Activated T-cell treated with anti-CD3 and anti-CD28 coated beads, Interleukin-2, amount 50 U/mL, for 24 hours (primary cell): Measurements from ENCODE around the gene HK3.

ENCODE experiments used
- DNase-seq: peaks from one replicate; pipeline ENCODE4 v3.0.0-alpha.2; 2020
- H3K27ac Mint-ChIP-seq: 2 replicates; pipeline ENCODE4 v1.8.0; 2020; ENCODE audit warnings: mild to moderate bottlenecking, mixed read lengths
- H3K27me3 Mint-ChIP-seq: 2 replicates; pipeline ENCODE4 v1.8.0; 2020; ENCODE audit warnings: mixed read lengths
- H3K36me3 Mint-ChIP-seq: 2 replicates; pipeline ENCODE4 v1.8.0; 2020; ENCODE audit warnings: low read depth, mixed read lengths
- H3K4me1 Mint-ChIP-seq: 2 replicates; pipeline ENCODE4 v1.8.0; 2020; ENCODE audit warnings: low read depth, mixed read lengths
- H3K4me3 Mint-ChIP-seq: 2 replicates; pipeline ENCODE4 v1.8.0; 2020; ENCODE audit warnings: mild to moderate bottlenecking, moderate library complexity, mixed read lengths
- H3K9me3 Mint-ChIP-seq: 2 replicates; pipeline ENCODE4 v1.8.0; 2020; ENCODE audit warnings: mixed read lengths

Gene HK3

DNA sequence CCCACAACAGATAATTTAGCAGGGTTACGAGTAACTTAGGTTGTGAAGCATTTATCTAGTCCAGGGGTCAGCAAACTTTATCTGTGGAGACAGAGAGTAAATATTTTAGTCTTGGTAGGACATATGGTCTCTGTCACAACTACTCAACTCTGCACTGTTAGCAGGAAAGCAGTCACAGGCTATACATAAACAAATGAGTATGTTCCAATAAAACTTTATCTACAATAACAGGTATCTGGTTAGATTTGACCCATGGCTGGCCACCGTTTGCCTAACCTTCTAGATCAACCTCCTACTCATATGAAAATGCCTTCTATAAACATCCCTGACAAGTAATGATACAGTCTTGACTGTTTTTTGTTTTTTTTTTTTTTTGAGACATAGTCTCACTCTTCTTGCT lies 13.0 kb upstream of the HK3 start:
- DNase-seq: no peak
- H3K9me3 Mint-ChIP-seq: no peaks in the 10 kb centered on the region
- H3K36me3 Mint-ChIP-seq: peaks cover 86% of the 10 kb centered on the region
- H3K4me1 Mint-ChIP-seq: peaks cover 34% of the 10 kb centered on the region
- H3K4me3 Mint-ChIP-seq: no peak overlapping the region
- no peaks in the 10 kb centered on the region for H3K27me3 Mint-ChIP-seq
- H3K27ac Mint-ChIP-seq: peak overlapping the region; percentile 50

DNA sequence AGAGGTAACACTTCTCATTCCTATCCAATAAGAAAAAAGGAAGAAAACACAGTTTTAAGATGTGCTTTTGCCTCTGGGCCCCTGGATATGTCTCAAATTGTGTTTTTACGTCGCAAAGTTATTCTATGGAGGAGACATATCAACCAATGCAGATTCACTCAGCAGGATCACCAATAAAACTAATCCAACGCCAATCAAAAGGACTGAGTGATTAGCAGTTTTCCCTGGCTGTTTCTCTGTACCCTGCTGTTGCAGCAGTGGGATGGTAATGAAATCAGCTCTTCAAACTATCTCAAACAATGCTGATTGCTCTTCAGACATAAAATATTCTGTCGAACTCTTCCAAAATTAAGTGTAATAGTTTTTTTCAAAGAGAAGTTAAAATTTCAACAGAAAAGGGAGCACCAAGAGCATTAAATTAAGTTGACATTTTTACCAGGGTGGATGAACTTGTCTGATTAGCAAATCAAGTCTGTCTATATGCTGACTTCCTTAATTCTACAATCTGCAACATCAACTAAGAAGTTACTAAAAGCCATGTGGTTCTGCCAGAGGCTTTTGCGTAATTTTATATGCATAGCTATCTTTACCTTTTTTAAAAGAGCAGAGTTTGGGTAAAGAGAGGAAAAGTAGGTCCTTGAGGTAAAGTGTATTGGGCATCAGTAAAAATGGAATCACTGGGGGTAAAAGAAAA lies 9.7 kb upstream of the HK3 start:
- no peak for DNase-seq
- Mint-ChIP-seq H3K4me1 (peaks cover 18% of the 10 kb centered on the region), H3K27me3 (no peaks in the 10 kb centered on the region), H3K9me3 (no peaks in the 10 kb centered on the region), H3K36me3 (peaks cover 91% of the 10 kb centered on the region), H3K27ac (peak overlapping the region; percentile 37), H3K4me3 (no peak overlapping the region)

DNA sequence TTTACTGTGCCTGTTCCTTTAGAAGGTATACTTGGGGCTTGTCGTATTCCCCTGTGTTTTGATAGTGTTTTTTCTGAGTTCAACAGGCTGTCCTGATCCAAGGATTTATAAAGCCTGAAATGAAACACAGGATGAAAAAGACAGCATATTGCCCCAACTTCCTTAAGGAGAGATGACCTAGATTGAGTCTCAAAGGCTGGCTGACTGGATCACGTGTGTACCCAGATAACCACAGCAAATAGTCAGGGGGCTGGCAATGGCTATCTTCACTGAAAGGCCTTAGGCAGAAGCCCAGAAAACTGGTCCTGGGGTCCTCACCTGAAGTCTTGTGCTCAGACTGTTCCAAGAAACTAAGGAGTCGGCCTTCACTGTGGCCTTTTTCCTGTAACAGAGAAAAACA lies 7.7 kb upstream of the HK3 start:
- Mint-ChIP-seq H3K4me1 (peaks cover 33% of the 10 kb centered on the region), H3K27ac (no peak overlapping the region), H3K27me3 (no peaks in the 10 kb centered on the region), H3K4me3 (no peak overlapping the region), H3K9me3 (no peaks in the 10 kb centered on the region), H3K36me3 (peaks cover 93% of the 10 kb centered on the region)
- DNase-seq: no peak

DNA sequence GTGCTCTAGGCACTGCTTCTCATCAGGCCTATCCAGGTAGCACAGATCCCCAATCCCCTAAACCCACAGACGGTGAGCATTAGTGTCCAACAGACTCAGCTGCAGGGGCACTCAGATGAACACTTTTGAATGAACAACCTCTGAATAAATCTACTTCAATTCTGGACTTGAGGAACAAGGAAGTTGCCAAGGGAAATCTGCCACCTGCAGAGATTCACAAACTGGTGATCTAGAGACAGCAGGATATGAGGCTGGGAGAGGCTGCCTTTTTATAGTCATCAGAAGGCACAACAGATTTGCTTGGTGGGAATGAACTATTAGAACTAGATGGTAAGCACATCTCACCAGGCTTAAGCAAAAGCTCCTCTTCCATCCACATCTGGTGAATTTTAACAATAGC lies 7.0 kb upstream of the HK3 start:
- H3K27me3 Mint-ChIP-seq: no peaks in the 10 kb centered on the region
- H3K4me3 Mint-ChIP-seq: no peak overlapping the region
- peaks cover 34% of the 10 kb centered on the region for H3K4me1 Mint-ChIP-seq
- no peaks in the 10 kb centered on the region for H3K9me3 Mint-ChIP-seq
- peaks cover 94% of the 10 kb centered on the region for H3K36me3 Mint-ChIP-seq
- DNase-seq: no peak
- peak overlapping the region; percentile 82 for H3K27ac Mint-ChIP-seq

DNA sequence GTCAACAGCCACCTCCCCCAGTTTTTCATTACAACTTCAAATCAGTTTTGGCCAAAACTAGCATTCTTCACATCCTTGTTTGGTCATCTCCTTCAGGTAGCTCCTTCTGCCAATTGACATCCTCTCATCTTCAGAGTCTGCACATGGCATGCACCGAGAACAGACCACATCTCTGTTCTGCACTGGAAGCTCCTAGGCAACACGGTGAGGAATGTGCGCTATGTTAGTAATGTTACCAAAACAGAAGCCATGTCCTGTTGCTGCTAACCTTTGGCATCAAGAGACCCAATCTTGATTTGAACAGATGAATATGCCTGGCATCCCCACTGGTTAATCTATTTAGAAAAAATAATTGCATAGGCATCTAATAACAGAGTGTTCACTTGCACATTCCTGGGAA lies 5.1 kb upstream of the HK3 start:
- no peak for DNase-seq
- no peak overlapping the region for H3K4me3 Mint-ChIP-seq
- peaks cover 38% of the 10 kb centered on the region for H3K4me1 Mint-ChIP-seq
- no peaks in the 10 kb centered on the region for H3K9me3 Mint-ChIP-seq
- peaks cover 89% of the 10 kb centered on the region for H3K36me3 Mint-ChIP-seq
- peak overlapping the region; percentile 3 for H3K27ac Mint-ChIP-seq
- no peaks in the 10 kb centered on the region for H3K27me3 Mint-ChIP-seq

DNA sequence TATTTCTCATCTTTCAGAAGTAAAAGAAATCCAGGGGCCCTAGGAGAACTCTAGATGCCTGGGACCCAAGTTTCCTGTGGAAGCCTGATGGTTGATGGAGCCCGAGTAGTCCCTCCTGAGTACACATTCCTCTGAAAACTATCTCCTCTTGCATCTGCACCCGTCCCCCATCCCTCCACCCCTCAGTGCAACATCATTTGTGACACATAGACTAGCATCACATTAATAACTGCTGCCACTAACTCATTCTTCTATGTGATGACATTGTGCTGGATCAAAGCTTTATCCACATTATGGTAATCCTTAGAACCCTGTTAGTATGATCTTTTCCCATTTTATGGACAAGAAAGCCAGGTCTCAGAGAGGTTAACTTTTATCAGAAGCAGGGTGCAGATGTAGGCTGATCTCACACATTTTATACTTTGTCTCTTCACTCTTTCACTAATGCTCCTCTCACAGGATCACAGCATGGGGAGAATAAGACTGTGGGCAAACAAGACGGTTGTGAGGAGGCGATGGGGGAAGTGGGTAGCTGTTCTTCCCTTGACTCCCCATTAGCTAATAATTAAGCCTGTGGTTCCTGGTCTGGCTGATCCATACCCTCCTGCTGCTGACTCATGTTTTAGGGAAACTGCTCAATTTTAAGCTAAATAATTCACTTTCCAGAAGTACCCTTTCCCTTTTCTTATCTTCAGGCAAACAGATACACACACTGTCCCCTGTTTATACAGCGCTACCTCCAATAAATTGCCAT lies 3.9 kb upstream of the HK3 start:
- H3K4me3 Mint-ChIP-seq: no peak overlapping the region
- H3K27ac Mint-ChIP-seq: peak overlapping the region; percentile 86
- no peaks in the 10 kb centered on the region for H3K9me3 Mint-ChIP-seq
- H3K4me1 Mint-ChIP-seq: peaks cover 42% of the 10 kb centered on the region
- no peak for DNase-seq
- peaks cover 77% of the 10 kb centered on the region for H3K36me3 Mint-ChIP-seq
- no peaks in the 10 kb centered on the region for H3K27me3 Mint-ChIP-seq

DNA sequence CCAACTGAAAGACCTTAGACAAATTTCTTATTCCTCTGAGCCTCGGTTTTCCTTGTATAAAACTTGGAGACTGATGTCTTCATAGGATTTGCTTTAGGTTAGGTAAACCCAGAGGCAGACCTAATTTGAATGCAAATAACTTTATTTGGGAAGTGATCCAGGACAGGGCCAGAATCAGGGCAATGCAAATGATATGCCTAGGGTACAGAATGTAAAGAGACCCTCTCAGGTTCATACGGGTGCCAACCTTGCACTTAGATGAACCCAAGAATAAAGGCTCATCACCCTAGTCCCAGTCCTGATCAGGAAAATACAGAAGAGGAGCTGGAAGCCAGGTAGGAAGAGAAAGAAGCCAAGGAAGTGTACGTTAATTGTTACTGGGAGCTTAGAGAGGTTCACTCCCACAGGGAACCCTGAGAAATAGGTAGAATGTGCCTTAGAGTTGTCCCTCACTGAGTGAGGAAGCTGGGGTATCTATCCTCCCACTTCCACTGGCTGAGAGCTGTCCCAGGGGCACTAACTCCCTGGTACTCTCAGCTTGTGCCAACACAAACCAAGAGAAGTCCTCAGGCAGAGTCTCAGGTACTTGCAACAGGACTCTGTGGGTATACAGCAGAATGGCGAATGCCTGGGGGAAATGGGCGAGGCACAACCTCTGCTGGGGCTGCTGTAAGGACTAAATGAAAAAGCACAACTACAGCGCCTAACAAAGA lies 3.1 kb upstream of the HK3 start:
- H3K4me1 Mint-ChIP-seq: peaks cover 44% of the 10 kb centered on the region

DNA sequence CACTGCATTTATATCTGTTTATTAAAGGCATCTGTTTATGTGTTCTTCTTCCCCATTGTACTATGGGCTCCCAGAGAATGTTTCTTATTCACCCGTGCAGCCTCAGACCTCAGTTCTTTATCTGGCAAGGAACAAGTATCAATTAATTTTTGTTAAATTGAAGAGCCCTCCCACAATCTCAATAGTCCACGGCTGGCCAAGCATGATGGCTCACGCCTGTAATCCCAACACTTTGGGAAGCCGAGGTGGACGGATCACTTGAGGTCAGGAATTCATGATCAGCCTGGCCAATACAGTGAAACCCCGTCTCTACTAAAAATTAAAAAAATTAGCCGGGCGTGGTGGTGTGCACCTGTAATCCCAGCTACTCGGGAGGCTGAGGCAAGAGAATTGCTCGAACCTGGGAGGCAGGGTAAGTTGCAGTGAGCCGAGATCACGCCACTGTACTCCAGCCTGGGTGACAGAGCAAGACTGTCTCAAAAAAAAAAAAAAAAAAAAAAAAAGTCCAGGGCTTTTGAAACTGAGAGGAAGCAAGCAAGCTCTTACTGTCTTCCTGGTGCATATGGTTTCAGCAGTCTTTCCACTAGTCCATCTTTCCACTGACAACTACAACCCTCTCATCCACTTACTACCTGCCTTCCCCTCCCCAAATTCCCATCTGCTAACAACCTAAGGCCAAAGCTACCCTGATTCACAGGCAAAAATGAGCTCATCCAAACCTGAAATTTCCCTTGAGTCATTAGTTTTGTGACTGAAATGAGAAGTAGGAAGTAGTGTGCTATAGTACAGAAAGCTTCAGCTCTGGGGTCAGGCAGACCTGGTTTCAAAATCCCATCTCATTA lies 2.3 kb upstream of the HK3 start:
- H3K36me3 Mint-ChIP-seq: peaks cover 61% of the 10 kb centered on the region
- H3K4me3 Mint-ChIP-seq: no peak overlapping the region

More for the DNA sequence above, 3.1 kb upstream of the HK3 start:
- Mint-ChIP-seq H3K4me3 (no peak overlapping the region), H3K36me3 (peaks cover 69% of the 10 kb centered on the region), H3K27me3 (no peaks in the 10 kb centered on the region), H3K9me3 (no peaks in the 10 kb centered on the region), H3K27ac (peak overlapping the region; percentile 86)
- no peak for DNase-seq

DNA sequence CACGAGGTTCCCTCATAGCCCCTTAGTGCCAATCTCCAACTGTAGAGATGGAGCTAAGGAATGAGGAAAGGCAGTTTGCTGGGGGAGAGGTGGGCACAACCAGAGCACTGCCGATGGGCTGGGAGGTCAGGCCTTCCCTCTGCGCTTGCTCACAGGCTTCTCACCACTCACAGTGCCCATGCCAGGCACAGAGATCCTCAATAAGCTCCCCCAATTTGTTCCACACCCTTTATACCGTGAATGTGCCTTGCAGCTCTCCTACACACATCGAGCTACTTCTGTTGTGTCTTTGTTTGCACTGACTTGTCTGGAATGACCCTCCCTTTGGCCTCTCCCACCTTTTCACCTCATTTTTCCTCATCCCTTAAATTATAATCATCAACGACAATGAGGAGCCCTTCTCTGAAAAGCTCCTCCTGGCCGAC lies 1.6 kb upstream of the HK3 start:
- Mint-ChIP-seq H3K4me1 (peaks cover 48% of the 10 kb centered on the region), H3K36me3 (peaks cover 55% of the 10 kb centered on the region), H3K4me3 (no peak overlapping the region), H3K27me3 (no peaks in the 10 kb centered on the region), H3K9me3 (no peaks in the 10 kb centered on the region), H3K27ac (peak overlapping the region; percentile 86)
- DNase-seq: no peak

More for the DNA sequence above, 2.3 kb upstream of the HK3 start:
- DNase-seq: no peak
- Mint-ChIP-seq H3K27ac (peak overlapping the region; percentile 86), H3K4me1 (peaks cover 47% of the 10 kb centered on the region), H3K27me3 (no peaks in the 10 kb centered on the region), H3K9me3 (no peaks in the 10 kb centered on the region)

DNA sequence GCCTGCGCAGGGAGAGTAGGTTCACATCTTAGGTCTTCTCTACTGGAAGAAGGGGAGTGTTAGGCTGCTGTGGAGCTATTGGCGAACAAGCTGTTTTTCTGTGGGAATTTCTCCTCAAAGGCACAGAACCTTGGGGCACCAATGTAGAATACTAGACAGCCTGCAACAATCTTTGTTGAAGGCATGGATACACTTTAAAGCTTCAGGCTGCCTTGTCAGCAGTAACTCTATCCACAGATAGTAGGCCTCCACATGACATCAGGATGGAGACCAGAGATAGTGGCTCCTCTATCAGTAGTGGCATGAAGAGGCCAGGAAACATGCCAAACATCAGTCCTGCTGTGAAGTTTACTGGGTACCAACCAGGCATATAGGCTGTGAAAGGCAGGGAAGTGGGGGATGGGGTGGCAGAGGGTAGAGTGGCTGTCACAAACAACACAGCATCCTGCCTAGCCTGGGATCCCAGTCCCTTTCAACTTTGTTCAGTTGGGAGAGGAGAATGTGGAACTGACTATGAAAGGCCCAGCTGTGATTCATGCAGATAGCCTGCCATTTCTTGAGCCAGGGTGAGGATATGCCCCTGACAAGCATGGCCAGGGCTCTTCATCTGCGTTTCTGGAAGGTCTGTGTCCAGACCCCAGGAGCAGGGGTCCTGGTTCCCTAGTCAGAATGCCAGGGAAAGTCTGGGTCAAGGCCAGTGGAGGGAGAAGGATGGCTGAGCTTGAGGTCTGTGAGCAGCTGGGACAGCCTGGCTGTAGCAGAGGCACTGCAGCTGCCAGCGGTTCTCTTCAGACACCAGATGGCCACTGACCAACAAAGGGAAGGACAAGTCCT lies 1.0 kb upstream of the HK3 start:
- Mint-ChIP-seq H3K9me3 (no peaks in the 10 kb centered on the region), H3K4me1 (peaks cover 48% of the 10 kb centered on the region), H3K27me3 (no peaks in the 10 kb centered on the region), H3K36me3 (peaks cover 48% of the 10 kb centered on the region), H3K4me3 (no peak overlapping the region), H3K27ac (peak overlapping the region; percentile 86)
- no peak for DNase-seq

DNA sequence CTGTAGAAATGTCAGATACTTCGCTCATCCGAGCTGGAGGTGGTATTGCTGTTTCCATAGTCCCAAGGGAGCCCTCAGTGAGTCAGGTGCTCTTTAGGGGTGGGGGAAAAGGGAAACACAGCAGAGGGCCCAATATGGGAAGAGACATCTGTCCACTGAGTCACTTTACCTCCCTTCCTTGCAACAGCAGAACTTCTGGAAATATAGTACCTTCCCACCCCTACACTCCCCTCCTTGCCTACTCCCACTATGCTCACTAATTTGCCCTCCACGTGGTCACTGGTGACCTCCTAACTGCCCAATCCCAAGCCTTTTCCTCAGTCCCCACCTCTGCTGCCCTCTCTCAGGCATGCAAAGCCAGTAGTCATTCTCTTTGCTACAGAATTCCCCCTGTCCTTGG lies 1.9 kb downstream of the HK3 start:
- Mint-ChIP-seq H3K4me1 (peaks cover 37% of the 10 kb centered on the region), H3K27me3 (no peaks in the 10 kb centered on the region), H3K27ac (no peak overlapping the region), H3K4me3 (no peak overlapping the region), H3K9me3 (no peaks in the 10 kb centered on the region), H3K36me3 (peaks cover 24% of the 10 kb centered on the region)
- peak; percentile 20 for DNase-seq

DNA sequence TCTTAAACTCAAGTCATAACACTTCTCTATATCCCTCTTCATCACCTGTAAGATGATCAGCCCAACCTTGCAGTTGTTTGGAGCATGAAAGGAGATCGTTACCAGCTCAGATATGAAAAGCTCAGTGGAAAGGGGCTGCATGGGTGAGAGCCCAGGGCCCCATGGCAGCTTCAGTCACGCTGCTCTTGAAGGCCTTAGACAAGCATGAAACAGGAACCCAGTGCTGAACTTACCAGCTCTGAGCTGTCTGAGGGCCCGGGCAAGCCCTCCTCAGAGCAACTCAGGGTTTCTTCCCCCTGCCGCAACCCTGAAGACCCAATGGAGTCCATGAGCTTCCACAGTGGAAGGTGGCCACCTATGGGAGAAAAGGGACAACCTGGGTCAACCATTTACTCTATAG lies 3.3 kb downstream of the HK3 start:
- H3K4me3 Mint-ChIP-seq: no peak overlapping the region
- H3K9me3 Mint-ChIP-seq: no peaks in the 10 kb centered on the region
- no peak overlapping the region for H3K27ac Mint-ChIP-seq
- peak; percentile 20 for DNase-seq
- H3K36me3 Mint-ChIP-seq: peaks cover 10% of the 10 kb centered on the region
- peaks cover 24% of the 10 kb centered on the region for H3K4me1 Mint-ChIP-seq
- no peaks in the 10 kb centered on the region for H3K27me3 Mint-ChIP-seq

DNA sequence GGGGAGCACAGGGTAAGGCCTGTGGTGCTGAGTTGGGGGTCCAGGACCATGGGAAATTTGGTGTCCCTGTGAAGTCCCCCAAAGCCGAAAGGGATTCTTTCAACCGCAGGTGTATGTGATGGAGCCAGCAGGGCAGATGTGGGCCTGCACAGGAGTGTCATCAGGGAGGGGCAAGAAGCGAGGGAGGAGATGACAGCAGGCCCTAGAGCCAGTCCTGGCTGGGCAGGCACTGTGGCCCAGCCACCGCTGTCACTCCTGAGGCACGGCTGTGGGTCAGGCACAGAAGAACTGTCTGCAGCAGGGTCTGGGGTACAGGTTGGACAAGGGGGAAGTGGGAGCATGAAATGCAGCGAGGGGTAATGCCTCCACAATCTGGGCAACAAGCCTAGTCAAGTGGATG lies 4.8 kb downstream of the HK3 start:
- Mint-ChIP-seq H3K36me3 (no peaks in the 10 kb centered on the region), H3K4me3 (no peak overlapping the region), H3K27me3 (no peaks in the 10 kb centered on the region), H3K9me3 (no peaks in the 10 kb centered on the region), H3K4me1 (peaks cover 11% of the 10 kb centered on the region), H3K27ac (no peak overlapping the region)
- peak; percentile 11 for DNase-seq
